ENCODE data around the gene NRL. TPM values are rescaled to one million over a fixed set of nuclear protein-coding genes. Genes with fewer than 3 reads are reported as not detected.

Gene NRL
- total RNA-seq, 2 donors from 2014 or later = 1.7 to 2.5 TPM

DNA sequence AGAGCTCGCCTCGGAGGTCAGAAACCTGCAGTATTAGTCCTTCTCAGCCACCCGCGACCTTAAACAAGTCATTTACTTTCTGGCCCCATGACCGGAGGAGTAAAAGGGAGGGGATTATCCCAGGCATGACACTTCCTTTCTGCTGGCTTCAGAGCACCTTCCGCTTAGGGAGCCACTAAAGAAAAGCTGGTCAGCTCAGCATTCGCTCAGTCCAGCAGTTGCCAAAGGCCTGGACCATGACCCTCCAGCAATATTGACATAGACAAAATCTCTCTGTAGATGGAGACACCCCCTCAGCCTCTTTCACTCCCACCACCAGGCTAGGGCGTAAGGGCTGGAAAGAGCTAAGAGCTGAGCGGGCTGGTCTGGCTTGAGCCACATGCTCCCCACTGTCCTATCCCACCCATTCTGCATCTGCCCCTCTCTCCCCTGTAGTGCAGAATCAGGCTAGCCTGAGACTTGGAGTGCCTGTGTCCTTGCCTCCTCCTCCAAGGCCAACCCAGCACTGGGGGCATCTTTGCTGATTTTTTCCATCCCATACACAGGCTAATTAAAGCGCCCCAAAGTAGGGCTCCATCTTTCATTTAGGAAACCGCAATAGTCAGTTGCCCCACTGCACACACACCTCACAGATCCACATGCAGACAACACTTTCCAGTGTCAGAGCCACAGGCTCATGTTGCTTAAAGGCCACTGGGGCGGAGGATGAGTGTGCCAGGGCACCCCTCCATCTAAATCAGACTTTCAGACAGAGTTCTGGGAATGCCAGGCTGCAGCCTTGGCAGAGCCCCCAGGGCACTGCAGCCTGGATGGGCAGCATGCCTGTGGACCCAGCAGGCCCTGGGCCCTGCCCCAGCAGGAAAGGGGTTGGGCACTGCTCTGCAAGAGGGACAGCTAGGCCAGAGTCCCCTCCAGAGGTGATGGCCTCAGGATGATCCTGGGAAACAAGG, 47.3 kb downstream of the NRL start:
- no peak overlapping the region for H3K27ac Mint-ChIP-seq
- ATAC-seq (replicated peaks) = no peak
- no peak overlapping the region for H3K4me3 Mint-ChIP-seq
- no peaks in the 10 kb centered on the region for H3K36me3 Mint-ChIP-seq (ENCODE audit: low read depth)
- H3K4me1 Mint-ChIP-seq = peaks cover 11% of the 10 kb centered on the region
- H3K27me3 Mint-ChIP-seq = peaks cover 10% of the 10 kb centered on the region
- H3K9me3 Mint-ChIP-seq = no peaks in the 10 kb centered on the region

- H3K36me3 Mint-ChIP-seq (ENCODE audit: low read depth) = no peaks in the 10 kb centered on the region
These were observed 48.1 kb downstream of the NRL start for GRCh38 chr14:24066496-24067132.

GRCh38 chr14:24065408-24065807, 49.3 kb downstream of the NRL start:
- H3K27me3 Mint-ChIP-seq = peaks cover 5% of the 10 kb centered on the region

More at GRCh38 chr14:24066496-24067132, 48.1 kb downstream of the NRL start:
- Mint-ChIP-seq H3K4me3 (no peak overlapping the region), H3K9me3 (no peaks in the 10 kb centered on the region), H3K4me1 (peaks cover 11% of the 10 kb centered on the region), H3K27me3 (peaks cover 10% of the 10 kb centered on the region), H3K27ac (no peak overlapping the region)
- no peak for ATAC-seq (replicated peaks)

DNA sequence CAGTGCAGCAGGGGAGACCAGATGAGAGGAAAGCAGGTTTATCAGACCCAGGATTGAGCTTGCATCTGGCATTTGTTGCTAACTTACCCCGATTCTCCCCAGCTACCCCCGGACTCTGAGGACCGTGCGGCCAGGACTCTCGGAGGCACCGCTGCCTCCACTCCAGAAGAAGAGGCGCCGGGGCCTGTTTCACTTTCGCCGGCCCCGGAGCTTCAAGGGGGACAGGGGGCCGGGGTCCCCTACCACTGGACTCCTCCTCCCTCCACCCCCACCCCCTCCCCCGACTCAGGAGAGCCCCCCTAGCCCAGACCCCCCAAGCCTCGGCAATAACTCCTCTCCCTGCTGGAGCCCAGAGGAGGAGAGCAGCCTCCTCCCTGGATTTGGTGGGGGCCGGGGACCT, 49.9 kb downstream of the NRL start:
- H3K4me3 Mint-ChIP-seq = no peak overlapping the region
- no peaks in the 10 kb centered on the region for H3K9me3 Mint-ChIP-seq
- no peaks in the 10 kb centered on the region for H3K36me3 Mint-ChIP-seq (ENCODE audit: low read depth)
- no peak overlapping the region for H3K27ac Mint-ChIP-seq
- H3K4me1 Mint-ChIP-seq = no peaks in the 10 kb centered on the region
- peaks cover 5% of the 10 kb centered on the region for H3K27me3 Mint-ChIP-seq
- no peak for ATAC-seq (replicated peaks)

More at GRCh38 chr14:24065408-24065807, 49.3 kb downstream of the NRL start:
- H3K27ac Mint-ChIP-seq = no peak overlapping the region
- H3K9me3 Mint-ChIP-seq = no peaks in the 10 kb centered on the region
- peaks cover 2% of the 10 kb centered on the region for H3K4me1 Mint-ChIP-seq
- ATAC-seq (replicated peaks) = no peak
- no peak overlapping the region for H3K4me3 Mint-ChIP-seq
- no peaks in the 10 kb centered on the region for H3K36me3 Mint-ChIP-seq (ENCODE audit: low read depth)

- ATAC-seq (replicated peaks) = no peak
- Mint-ChIP-seq H3K36me3 (ENCODE audit: low read depth) (no peaks in the 10 kb centered on the region), H3K27ac (no peak overlapping the region), H3K4me3 (no peak overlapping the region), H3K9me3 (no peaks in the 10 kb centered on the region), H3K27me3 (no peaks in the 10 kb centered on the region), H3K4me1 (no peaks in the 10 kb centered on the region)
These were observed 50.5 kb downstream of the NRL start for GRCh38 chr14:24064091-24064795.

DNA sequence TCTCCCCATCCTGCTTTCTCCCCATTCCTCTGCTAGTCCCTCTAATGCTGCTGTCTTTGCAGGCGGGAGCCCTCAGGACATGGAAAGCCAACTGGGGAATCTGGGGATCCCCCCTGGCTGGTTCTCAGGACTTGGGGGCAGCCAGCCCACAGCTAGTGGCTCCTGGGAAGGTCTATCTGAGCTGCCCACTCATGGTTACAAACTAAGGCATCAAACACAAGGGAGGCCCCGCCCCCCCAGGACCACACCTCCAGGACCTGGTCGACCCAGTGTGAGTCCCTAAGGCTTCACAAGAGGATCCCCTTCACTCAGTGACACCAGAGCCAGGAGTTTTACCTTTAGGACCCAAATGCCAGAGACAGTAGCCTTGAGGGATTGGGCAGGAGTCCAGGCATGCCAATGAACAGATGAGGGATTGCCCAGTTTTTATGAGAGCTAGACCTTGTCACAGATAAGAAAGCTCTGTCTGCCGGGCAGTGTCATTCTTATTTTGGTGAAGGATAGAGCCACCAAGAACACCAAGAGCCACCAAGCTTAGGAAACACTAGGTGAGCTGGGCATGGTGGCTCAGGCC, 51.4 kb downstream of the NRL start:
- Mint-ChIP-seq H3K27me3 (no peaks in the 10 kb centered on the region), H3K36me3 (ENCODE audit: low read depth) (no peaks in the 10 kb centered on the region), H3K9me3 (no peaks in the 10 kb centered on the region), H3K4me1 (peaks cover under 1% of the 10 kb centered on the region), H3K4me3 (no peak overlapping the region), H3K27ac (no peak overlapping the region)
- no peak for ATAC-seq (replicated peaks)

GRCh38 chr14:24062216-24062980, 52.4 kb downstream of the NRL start:
- no peak for ATAC-seq (replicated peaks)
- Mint-ChIP-seq H3K4me3 (no peak overlapping the region), H3K27ac (no peak overlapping the region), H3K36me3 (ENCODE audit: low read depth) (no peaks in the 10 kb centered on the region), H3K9me3 (no peaks in the 10 kb centered on the region), H3K27me3 (no peaks in the 10 kb centered on the region), H3K4me1 (peaks cover 5% of the 10 kb centered on the region)

GRCh38 chr14:24060984-24061913, 53.5 kb downstream of the NRL start:
- H3K9me3 Mint-ChIP-seq = no peaks in the 10 kb centered on the region
- H3K4me3 Mint-ChIP-seq = no peak overlapping the region
- H3K27ac Mint-ChIP-seq = no peak overlapping the region
- no peak for ATAC-seq (replicated peaks)
- no peaks in the 10 kb centered on the region for H3K36me3 Mint-ChIP-seq (ENCODE audit: low read depth)
- H3K27me3 Mint-ChIP-seq = no peaks in the 10 kb centered on the region
- peaks cover 5% of the 10 kb centered on the region for H3K4me1 Mint-ChIP-seq

DNA sequence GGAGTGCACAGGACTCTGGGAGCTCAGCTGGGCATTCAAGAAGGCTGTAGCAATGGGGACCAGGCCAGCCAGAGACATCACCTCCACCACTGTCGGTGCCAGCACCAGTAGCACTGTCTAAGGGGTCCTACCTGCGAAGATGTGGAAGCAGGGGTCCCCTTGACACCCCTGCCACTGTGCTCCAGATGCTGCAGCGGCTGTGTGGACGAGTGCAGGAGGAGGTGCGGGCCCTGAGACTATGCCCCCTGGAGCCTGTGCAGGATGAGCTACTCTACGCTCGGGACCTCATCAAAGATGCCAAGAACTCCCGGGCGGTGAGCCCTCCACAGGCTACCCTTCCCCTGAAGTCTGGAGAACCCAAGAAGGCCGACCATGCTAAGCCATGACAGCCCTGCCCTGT, 54.3 kb downstream of the NRL start:
- Mint-ChIP-seq H3K4me1 (peaks cover 5% of the 10 kb centered on the region), H3K9me3 (no peaks in the 10 kb centered on the region), H3K27me3 (no peaks in the 10 kb centered on the region), H3K4me3 (no peak overlapping the region), H3K27ac (no peak overlapping the region), H3K36me3 (ENCODE audit: low read depth) (no peaks in the 10 kb centered on the region)
- ATAC-seq (replicated peaks) = no peak

DNA sequence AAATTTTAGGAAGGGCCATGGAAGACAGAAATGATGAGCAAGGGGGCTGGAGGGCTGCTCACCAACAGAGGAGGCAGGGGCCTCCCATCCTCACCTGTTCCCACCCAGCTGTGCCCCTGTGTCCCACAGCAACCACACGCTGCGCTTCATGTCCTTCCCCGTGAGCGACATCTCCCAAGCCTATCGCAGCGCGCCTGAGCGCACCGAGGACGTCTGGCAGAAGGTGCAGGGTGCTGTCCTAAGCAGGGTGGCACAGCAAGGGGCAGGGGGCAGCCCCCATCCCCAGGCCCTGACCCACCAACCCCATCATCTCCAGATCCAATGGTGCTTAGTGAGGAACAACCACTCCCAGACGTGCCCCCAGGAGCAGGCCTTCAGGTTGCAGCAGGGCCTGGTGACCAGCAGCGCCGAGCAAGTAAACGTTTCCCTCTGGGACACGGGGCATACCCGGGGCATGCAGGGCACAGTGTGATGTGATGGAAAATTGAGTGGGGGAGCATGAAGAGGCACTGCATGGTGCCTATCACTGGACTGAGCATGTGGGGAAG, 54.8 kb downstream of the NRL start:
- Mint-ChIP-seq H3K36me3 (ENCODE audit: low read depth) (no peaks in the 10 kb centered on the region), H3K27me3 (no peaks in the 10 kb centered on the region), H3K27ac (no peak overlapping the region), H3K4me3 (no peak overlapping the region), H3K9me3 (no peaks in the 10 kb centered on the region), H3K4me1 (peaks cover 5% of the 10 kb centered on the region)
- no peak for ATAC-seq (replicated peaks)

DNA sequence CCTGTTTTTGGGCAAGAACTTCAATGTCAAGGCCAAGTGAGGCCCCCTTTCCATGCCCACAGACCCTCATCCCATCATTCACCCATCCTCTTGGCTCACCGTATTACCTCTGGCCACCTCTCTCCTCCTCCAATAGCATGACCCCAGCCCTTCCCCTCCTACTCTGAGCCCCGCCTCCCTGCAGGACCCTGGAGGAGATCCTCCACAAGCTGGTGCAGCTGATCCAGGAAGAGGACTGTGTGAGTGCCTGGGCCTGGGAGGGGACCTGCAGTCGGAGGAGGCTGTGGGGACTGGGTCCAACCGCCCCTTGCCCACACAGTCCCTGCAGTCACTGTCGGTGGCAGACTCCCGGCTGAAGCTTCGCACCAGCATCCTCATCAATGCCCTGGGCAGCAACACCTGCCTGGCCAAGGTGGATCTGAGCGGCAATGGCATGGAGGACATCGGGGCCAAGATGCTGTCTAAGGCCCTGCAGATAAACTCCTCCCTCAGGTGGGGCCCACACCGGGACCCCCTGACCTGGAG, 55.7 kb downstream of the NRL start:
- no peaks in the 10 kb centered on the region for H3K9me3 Mint-ChIP-seq
- H3K27me3 Mint-ChIP-seq = no peaks in the 10 kb centered on the region
- H3K4me3 Mint-ChIP-seq = no peak overlapping the region
- H3K27ac Mint-ChIP-seq = peak overlapping the region; percentile 59
- H3K36me3 Mint-ChIP-seq (ENCODE audit: low read depth) = no peaks in the 10 kb centered on the region
- peaks cover 5% of the 10 kb centered on the region for H3K4me1 Mint-ChIP-seq
- no peak for ATAC-seq (replicated peaks)

DNA sequence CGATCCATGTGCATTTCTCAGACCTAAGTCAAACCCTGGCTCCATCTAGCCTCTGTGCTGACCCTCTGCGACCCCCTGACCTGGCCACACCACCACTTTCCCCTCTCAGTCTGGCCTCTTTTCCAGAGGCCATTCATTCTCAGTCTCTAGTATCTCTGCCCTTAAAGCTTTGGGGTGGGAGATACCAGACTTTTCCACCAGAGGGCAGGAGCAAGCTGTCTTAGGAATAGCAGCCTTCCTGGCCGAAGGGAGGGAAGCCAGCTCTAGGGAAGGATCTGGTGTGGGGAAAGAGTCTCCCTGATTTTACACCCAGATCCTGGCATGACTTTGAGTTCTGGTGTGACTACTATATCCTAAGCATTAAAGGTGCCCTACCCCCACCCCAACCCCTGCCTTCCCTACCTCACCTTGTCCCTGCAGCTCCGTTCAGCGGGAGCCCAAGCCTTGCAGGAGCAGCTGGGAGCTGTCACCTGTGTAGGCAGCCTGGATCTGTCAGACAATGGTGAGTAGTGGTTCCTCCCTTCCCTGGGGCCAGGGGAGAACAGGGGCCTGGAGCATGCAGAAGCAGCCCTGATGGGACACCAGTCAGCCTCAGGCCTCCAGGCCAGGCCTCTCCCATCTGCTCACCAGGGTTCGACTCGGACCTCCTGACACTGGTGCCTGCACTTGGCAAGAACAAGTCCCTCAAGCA, 56.3 kb downstream of the NRL start:
- Mint-ChIP-seq H3K27me3 (no peaks in the 10 kb centered on the region), H3K36me3 (ENCODE audit: low read depth) (no peaks in the 10 kb centered on the region), H3K27ac (peak overlapping the region; percentile 59), H3K4me1 (peaks cover 6% of the 10 kb centered on the region), H3K9me3 (no peaks in the 10 kb centered on the region), H3K4me3 (no peak overlapping the region)
- ATAC-seq (replicated peaks) = peak; percentile 78

All from activated T-helper 17 cell treated with anti-CD3 and anti-CD28 coated beads, Interleukin-2, amount 50 U/mL, for 72 hours (primary cell).